Cardiac septum (tissue), 1 donor: Measurements from ENCODE around the gene GLT1D1. TPM values are rescaled to one million over a fixed set of nuclear protein-coding genes. Genes with fewer than 3 reads are reported as not detected.
"Not testable (repeated sequence)": the region's sequence is repeated elsewhere in the genome, so short reads cannot be mapped to it uniquely, and the experiment has no call there.

Experiments used
- DNase-seq: peaks from one replicate; pipeline ENCODE4 v3.0.0-alpha.2; 2020; ENCODE audit warnings: low spot score
- intact Hi-C: fragments of 100-400 bp; cut with DNase I; formaldehyde crosslinking; loops from one replicate; pipeline ENCODE4 v1.14.0; 2022
- total RNA-seq: library from RNA; stranded (reverse); fragmentation: NEBNext Ultra II Directional; extraction: Animal tissue kit (Norgen Biotek cat#: 25700); gene quantifications from one replicate; pipeline ENCODE4 v1.2.1, GENCODE V29; 2021
- donor health status: DM: no; HTN: no; CAD: no.

GLT1D1 gene
- total RNA-seq, 1 donor from 2014 or later = 1.1 TPM

- no peak for DNase-seq
These were observed 33.8 kb upstream of the GLT1D1 start for GRCh38 chr12:128819293-128820144.

GRCh38 chr12:128820253-128820652 is 33.0 kb upstream of the GLT1D1 start:
- intact Hi-C loops = no loop called here
- DNase-seq = no peak

More at GRCh38 chr12:128819293-128820144, 33.8 kb upstream of the GLT1D1 start:
- intact Hi-C loops = no loop called here

- peak; percentile 82 for DNase-seq
- intact Hi-C loops = no loop called here
These were observed 32.4 kb upstream of the GLT1D1 start for GRCh38 chr12:128820723-128821432.

DNA sequence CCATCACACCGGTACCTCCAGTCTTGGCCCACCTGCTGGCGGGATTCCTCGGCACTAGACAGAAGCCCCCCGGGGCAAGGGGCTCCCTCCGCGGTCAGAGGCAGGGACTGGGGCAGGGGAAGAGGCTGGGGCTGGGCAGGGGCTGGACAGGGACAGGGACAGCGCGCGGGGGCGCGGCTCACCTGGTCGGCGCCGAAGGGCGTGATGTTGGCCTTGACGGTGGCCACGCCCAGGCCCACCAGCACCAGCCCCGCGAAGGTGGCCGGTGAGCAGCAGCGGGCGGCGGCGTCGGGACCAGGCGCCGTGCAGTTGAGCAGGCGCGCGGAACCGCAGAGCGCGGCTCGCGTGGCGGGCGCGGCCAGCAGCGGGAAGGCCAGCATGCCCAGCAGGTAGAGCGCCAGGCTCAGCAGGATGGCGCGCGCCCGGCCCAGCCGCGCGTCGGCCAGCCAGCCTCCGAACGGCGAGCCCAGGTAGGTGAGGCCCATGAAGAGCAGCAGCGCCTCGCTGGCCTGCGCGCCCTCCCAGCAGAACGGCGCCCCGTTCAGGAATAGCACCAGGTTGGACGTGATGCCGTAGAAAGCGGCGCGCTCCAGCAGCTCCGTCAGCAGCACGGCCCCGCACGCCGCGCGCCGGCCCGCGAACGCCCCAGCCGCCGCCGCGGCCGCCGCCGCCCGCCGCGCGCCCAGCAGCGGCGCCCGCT is 29.9 kb upstream of the GLT1D1 start:
- intact Hi-C loops = no loop called here
- DNase-seq = no peak

- DNase-seq = peak; percentile 99
- intact Hi-C loops = no loop called here
These were observed 29.1 kb upstream of the GLT1D1 start, which contains the start of gene SLC15A4 for GRCh38 chr12:128823916-128824839. Gene SLC15A4, minus strand, starts transcription at chr12:128823958. Its CDS starts 15 bp downstream, at chr12:128823943.

- intact Hi-C loops = no loop called here
These were observed 27.4 kb upstream of the GLT1D1 start for GRCh38 chr12:128825835-128826234.

GRCh38 chr12:128827724-128828123 is 25.6 kb upstream of the GLT1D1 start:
- DNase-seq = no peak
- intact Hi-C loops = no loop called here

More at GRCh38 chr12:128825835-128826234, 27.4 kb upstream of the GLT1D1 start:
- DNase-seq = no peak

- intact Hi-C loops = no loop called here
- no peak for DNase-seq
These were observed 23.3 kb upstream of the GLT1D1 start for GRCh38 chr12:128829861-128830504.

- intact Hi-C loops = no loop called here
- no peak for DNase-seq
These were observed 22.8 kb upstream of the GLT1D1 start for GRCh38 chr12:128830505-128830893.

- no peak for DNase-seq
- intact Hi-C loops = no loop called here
These were observed 19.9 kb upstream of the GLT1D1 start for GRCh38 chr12:128833418-128833817.

DNA sequence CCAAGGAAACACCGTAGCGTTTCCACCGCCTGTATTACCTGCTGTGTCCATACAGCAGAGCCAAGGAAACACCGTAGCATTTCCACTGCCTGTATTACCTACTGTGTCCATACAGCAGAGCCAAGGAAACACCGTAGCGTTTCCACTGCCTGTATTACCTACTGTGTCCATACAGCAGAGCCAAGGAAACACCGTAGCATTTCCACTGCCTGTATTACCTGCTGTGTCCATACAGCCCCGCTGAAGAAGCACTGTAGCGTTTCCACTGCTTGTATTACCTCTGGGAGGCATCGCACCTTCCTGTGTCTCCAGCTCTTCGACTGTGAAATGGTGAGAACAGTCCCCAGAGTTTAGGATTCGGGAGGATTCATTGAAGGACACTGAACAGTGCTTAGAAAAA is 13.4 kb upstream of the GLT1D1 start:
- DNase-seq, intact Hi-C loops: not testable (repeated sequence)

GRCh38 chr12:128840862-128841468 is 12.3 kb upstream of the GLT1D1 start:
- no peak for DNase-seq
- intact Hi-C loops = no loop called here

DNA sequence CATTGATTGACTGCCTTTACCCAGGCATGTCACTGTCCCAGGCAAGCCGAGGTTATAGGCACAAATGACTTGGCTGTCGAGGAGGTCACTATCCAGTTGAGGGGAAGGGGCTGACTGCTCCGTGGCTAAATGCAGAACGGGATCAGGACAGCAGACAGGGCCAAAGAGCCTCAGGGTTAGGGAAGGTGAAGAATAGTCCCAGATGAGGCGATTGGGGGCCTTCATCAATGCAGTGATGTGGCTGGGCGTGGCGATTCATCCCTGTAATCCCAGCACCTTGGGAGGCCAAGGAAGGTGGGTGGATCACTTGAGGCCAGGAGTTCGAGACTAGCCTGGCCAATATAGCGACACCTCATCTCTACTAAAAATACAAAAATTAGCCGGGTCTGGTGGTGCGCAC is 10.7 kb upstream of the GLT1D1 start:
- no peak for DNase-seq
- intact Hi-C loops = no loop called here

DNA sequence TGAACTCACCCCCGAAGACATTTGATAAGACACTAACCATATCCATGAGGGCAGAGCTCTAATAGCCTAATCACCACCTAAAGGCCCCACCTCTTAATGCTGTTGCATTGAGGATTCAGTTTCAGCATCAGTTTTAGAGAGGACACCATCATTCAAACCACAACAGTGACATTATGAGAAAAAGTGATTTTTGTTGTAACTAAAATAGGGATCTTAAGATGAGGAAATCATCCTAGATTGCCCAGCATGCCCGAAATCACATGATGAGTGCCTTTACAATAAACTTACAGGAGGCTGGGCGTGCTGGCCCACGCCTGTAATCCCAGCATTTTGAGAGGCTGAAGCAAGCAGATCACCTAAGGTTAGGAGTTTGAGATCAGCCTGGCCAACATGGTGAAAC is 9.7 kb upstream of the GLT1D1 start:
- no peak for DNase-seq
- intact Hi-C loops = no loop called here

DNA sequence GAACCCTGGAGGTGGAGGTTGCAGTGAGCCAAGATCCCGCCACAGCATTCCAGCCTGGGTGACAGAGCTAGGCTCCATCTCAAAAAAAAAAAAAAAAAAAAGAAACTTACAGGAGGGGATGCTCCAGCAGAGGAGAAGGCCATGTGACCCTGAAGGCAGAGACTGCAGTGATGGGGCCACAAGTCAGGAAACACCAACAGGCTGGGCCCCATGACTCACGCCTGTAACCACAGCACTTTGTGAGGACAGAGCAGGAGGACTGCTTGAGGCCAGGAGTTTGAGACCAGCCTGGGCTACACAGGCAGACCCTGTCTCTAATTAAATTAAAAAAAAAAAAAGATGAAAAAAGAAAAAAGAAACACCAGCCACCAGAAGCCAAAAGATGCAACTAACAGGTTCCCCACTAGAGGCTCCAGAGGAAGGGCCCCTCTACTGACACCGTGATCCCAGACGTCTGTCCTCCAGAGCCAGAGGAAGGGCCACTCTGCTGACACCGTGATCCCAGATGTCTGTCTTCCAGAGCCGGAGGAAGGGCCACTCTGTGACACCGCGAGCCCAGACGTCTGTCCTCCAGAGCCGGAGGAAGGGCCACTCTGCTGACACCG is 9.1 kb upstream of the GLT1D1 start:
- intact Hi-C loops = no loop called here
- peak; percentile 85 for DNase-seq

GRCh38 chr12:128846671-128847070 is 6.6 kb upstream of the GLT1D1 start:
- DNase-seq, intact Hi-C loops: not testable (repeated sequence)

GRCh38 chr12:128848371-128848770 is 4.9 kb upstream of the GLT1D1 start:
- intact Hi-C loops = no loop called here

GRCh38 chr12:128849806-128850205 is 3.5 kb upstream of the GLT1D1 start:
- intact Hi-C loops, DNase-seq: not testable (repeated sequence)

More at GRCh38 chr12:128848371-128848770, 4.9 kb upstream of the GLT1D1 start:
- no peak for DNase-seq
